GM21786 (cell line): ENCODE measurements around the gene LSM2.
"Not testable (repeated sequence)": the region's sequence is repeated elsewhere in the genome, so short reads cannot be mapped to it uniquely, and the experiment has no call there.

ENCODE experiments used
- ATAC-seq: cut with Tn5 transposase; IDR thresholded peaks from one replicate; pipeline ENCODE4 v1.9.1; 2021; ENCODE audit not compliant: unreplicated experiment

LSM2 gene

GRCh38 chr6:31827286-31828079, 20.7 kb upstream of the LSM2 start, which contains the start of gene HSPA1B:
Gene HSPA1B (plus strand): TSS chr6:31827738. CDS start chr6:31827951, 213 bp downstream.
- ATAC-seq, result peak; percentile 55

GRCh38 chr6:31826793-31827285, 20.1 kb upstream of the LSM2 start:
- ATAC-seq, result no peak

GRCh38 chr6:31825553-31825952, 18.8 kb upstream of the LSM2 start:
- no peak for ATAC-seq

GRCh38 chr6:31823592-31824196, 16.9 kb upstream of the LSM2 start:
- not testable (repeated sequence) for ATAC-seq

- ATAC-seq, result peak; percentile 47
Measured at GRCh38 chr6:31822036-31822821, 15.5 kb upstream of the LSM2 start.

GRCh38 chr6:31821301-31822035, 14.7 kb upstream of the LSM2 start:
- peak; percentile 23 for ATAC-seq

- ATAC-seq, result not testable (repeated sequence)
Measured at GRCh38 chr6:31820399-31820798, 13.6 kb upstream of the LSM2 start.

- no peak for ATAC-seq
Measured at GRCh38 chr6:31819871-31820299, 13.1 kb upstream of the LSM2 start.

GRCh38 chr6:31817929-31818511, 11.3 kb upstream of the LSM2 start:
- not testable (repeated sequence) for ATAC-seq

- not testable (repeated sequence) for ATAC-seq
Measured at GRCh38 chr6:31817133-31817928, 10.6 kb upstream of the LSM2 start.

GRCh38 chr6:31815025-31815838, 8.5 kb upstream of the LSM2 start, which contains the start of the genes HSPA1A and HSPA1L:
Gene HSPA1A (plus strand): TSS chr6:31815543. CDS start chr6:31815757, 214 bp downstream.
Gene HSPA1L (minus strand): TSS chr6:31815283. CDS start chr6:31811972, 3,311 bp downstream.
- ATAC-seq, result peak; percentile 36

GRCh38 chr6:31814677-31815024, 7.9 kb upstream of the LSM2 start:
- ATAC-seq, result peak; percentile 29

- ATAC-seq, result no peak
Measured at GRCh38 chr6:31813465-31813849, 6.7 kb upstream of the LSM2 start.

GRCh38 chr6:31811645-31812044, 4.9 kb upstream of the LSM2 start:
- ATAC-seq, result no peak

- ATAC-seq, result not testable (repeated sequence)
Measured at GRCh38 chr6:31808599-31808998, 1.8 kb upstream of the LSM2 start.

- ATAC-seq, result no peak
Measured at GRCh38 chr6:31805939-31806469, 762 bp downstream of the LSM2 start.

GRCh38 chr6:31801031-31801927, 5.5 kb downstream of the LSM2 start:
- not testable (repeated sequence) for ATAC-seq
